ENCODE measurements around the gene ZNF329. TPM values are rescaled to one million over a fixed set of nuclear protein-coding genes. Genes with fewer than 3 reads are reported as not detected.

ZNF329 gene
- total RNA-seq (10 to 100 TPM; 19.8 to 20.7 TPM), polyA plus RNA-seq (ENCODE audit: insufficient read depth, low read depth, low replicate concordance) (24.2 TPM)
- long read RNA-seq, donor 1, partial matches to known transcripts: 0 of 1 reads
- long read RNA-seq, donor 1, other reads (novel, unspliced or antisense): 0 of 1 reads
- long read RNA-seq, donor 2, partial matches to known transcripts: 0 of 2 reads
- long read RNA-seq, donor 2, other reads (novel, unspliced or antisense): 0 of 2 reads

DNA sequence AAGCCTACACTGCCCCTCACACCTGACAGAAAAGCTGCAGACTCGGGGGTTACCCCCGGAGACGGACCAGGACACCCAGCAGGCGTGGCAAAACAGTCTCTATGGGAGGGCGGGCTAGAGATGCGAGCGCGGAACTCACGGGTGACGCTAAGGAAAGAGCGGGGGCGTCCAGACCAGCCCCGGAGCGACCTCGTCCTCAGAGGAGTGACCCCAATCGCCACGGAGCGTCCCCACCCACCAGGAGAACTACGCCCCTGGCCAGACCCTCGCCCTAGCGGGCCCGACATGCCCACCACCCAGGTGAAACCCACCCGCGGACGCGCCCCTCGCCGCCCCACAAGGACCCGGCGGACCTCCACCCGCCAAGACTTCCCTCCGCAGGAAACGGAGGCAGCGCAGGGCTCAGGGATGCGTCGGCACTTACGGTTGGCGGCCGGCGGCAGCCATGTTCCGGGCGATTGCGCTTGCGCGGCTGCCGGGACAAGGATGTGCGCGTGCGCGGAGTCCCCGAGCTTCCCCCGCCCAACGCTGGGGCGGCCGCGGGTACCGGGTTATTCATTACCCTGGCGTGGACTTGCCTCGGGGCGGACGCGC, at the start of gene ZNF329:
Gene ZNF329, minus strand, starts transcription at position 462 of the 594 bp plus-strand sequence. CDS start 21,286 bp downstream, outside the sequence.
- intact Hi-C loops (cut with DNase I; ENCODE audit: low total_unique reads): loop anchor here (10.0 kb wide), 1 partner anchor 126 kb away; no protein-coding TSS in a partner anchor
- H3K4me1 ChIP-seq: peaks cover 11% of the 10 kb centered on the region
- no peaks in the 10 kb centered on the region for H3K36me3 ChIP-seq (ENCODE audit: low read depth, missing control alignments)
- H3K27me3 ChIP-seq: no peaks in the 10 kb centered on the region
- peak; percentile 86 for DNase-seq
- peak within 1 kb of the TSS; percentile 73 to 74 for H3K4me3 ChIP-seq
- TF ChIP-seq, protein P1, sequence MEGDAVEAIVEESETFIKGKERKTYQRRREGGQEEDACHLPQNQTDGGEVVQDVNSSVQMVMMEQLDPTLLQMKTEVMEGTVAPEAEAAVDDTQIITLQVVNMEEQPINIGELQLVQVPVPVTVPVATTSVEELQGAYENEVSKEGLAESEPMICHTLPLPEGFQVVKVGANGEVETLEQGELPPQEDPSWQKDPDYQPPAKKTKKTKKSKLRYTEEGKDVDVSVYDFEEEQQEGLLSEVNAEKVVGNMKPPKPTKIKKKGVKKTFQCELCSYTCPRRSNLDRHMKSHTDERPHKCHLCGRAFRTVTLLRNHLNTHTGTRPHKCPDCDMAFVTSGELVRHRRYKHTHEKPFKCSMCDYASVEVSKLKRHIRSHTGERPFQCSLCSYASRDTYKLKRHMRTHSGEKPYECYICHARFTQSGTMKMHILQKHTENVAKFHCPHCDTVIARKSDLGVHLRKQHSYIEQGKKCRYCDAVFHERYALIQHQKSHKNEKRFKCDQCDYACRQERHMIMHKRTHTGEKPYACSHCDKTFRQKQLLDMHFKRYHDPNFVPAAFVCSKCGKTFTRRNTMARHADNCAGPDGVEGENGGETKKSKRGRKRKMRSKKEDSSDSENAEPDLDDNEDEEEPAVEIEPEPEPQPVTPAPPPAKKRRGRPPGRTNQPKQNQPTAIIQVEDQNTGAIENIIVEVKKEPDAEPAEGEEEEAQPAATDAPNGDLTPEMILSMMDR (IDR thresholded peaks at IDR 0.05): no peak
- no peak for TF ChIP-seq POLR2A (IDR thresholded peaks at IDR 0.05)
- no peaks in the 10 kb centered on the region for H3K9me3 ChIP-seq
- 0% methylated on average over 10 to 62 of the region's 62 CpGs for WGBS, 2 donors
- peak within 1 kb of the TSS; percentile 51 to 83 for H3K27ac ChIP-seq

GRCh38 chr19:58196901-58197616, 46.5 kb upstream of the ZNF329 start:
- H3K9me3 ChIP-seq: no peaks in the 10 kb centered on the region
- DNase-seq: no peak
- TF ChIP-seq, protein P1 (IDR thresholded peaks at IDR 0.05): no peak
- TF ChIP-seq POLR2A (IDR thresholded peaks at IDR 0.05): no peak
- intact Hi-C loops (cut with DNase I; ENCODE audit: low total_unique reads): no loop called here
- H3K36me3 ChIP-seq (ENCODE audit: low read depth, missing control alignments): no peaks in the 10 kb centered on the region
- H3K27me3 ChIP-seq: no peaks in the 10 kb centered on the region
- H3K4me1 ChIP-seq: no peaks in the 10 kb centered on the region
- H3K27ac ChIP-seq: no peak overlapping the region
- H3K4me3 ChIP-seq: no peak overlapping the region
- WGBS, 2 donors: 62 to 95% methylated on average over 6 of the region's 6 CpGs

GRCh38 chr19:58183817-58184215, 33.2 kb upstream of the ZNF329 start:
- Histone ChIP-seq H3K9me3 (no peaks in the 10 kb centered on the region), H3K4me3 (peak overlapping the region; percentile 74 to 99), H3K27ac (peak overlapping the region; percentile 98 to 100), H3K4me1 (no peaks in the 10 kb centered on the region), H3K27me3 (no peaks in the 10 kb centered on the region), H3K36me3 (ENCODE audit: low read depth, missing control alignments) (no peaks in the 10 kb centered on the region)
- no peak for DNase-seq
- 10 to 20% methylated on average over 6 to 13 of the region's 13 CpGs for WGBS, 2 donors
- TF ChIP-seq, protein P1 (IDR thresholded peaks at IDR 0.05): no peak
- TF ChIP-seq POLR2A (IDR thresholded peaks at IDR 0.05): no peak
- intact Hi-C loops (cut with DNase I; ENCODE audit: low total_unique reads): no loop called here

DNA sequence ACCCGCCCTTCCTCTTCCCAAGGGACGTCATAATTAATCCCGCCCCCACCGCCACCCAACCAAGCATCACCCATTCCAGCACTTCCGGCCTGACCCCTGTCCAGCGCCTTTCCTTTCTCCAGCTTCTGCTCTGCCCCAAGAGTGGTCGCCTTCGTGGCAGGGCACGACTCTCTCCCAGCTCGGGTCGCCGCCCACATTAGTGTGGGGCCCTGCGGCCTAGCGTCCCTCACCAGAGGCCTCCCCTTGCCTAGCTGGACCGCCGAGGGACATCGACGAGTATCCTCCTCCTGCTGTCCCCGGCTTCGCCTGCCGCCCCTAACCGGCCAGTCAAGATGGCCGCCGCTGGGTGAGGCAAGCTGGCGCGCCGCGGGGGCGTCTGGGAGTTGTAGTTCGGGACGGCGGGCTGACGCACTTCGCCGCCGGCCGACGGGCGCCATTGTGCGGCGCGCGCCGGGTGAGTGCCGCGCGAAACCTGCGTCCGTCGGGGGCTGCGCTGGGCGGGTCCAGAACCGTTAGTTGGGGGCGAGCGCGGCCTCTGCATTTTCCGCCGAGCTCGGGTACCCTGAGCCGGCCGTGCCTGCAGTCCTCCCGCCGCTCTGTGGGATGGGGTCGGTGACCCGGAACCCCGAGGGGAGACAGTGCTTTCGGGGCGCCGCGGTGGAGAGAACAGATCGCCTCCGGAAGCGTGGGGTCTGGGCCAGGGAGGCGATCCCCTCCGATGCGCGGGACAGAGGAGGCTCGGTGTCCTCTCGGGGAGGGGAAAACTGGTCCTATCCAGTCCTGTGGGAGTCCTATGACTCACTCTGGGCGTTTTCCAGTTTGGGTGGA, 32.6 kb upstream of the ZNF329 start, which contains the start of gene ZNF274:
Gene ZNF274, plus strand, starts transcription at position 73 of the 828 bp plus-strand sequence. CDS start 905 bp downstream, outside the sequence.
- DNase-seq: peak; percentile 98
- Histone ChIP-seq H3K9me3 (no peaks in the 10 kb centered on the region), H3K4me1 (no peaks in the 10 kb centered on the region), H3K27me3 (no peaks in the 10 kb centered on the region), H3K4me3 (peak within 1 kb of the TSS; percentile 74 to 99), H3K27ac (peak within 1 kb of the TSS; percentile 98 to 100), H3K36me3 (ENCODE audit: low read depth, missing control alignments) (no peaks in the 10 kb centered on the region)
- no peak for TF ChIP-seq POLR2A (IDR thresholded peaks at IDR 0.05)
- TF ChIP-seq, protein P1 (IDR thresholded peaks at IDR 0.05): no peak
- intact Hi-C loops (cut with DNase I; ENCODE audit: low total_unique reads): no loop called here
- WGBS, 2 donors: 0% methylated on average over 12 to 62 of the region's 80 CpGs
